Measurements from ENCODE around the gene UBTD1.

The UBTD1 gene

DNA sequence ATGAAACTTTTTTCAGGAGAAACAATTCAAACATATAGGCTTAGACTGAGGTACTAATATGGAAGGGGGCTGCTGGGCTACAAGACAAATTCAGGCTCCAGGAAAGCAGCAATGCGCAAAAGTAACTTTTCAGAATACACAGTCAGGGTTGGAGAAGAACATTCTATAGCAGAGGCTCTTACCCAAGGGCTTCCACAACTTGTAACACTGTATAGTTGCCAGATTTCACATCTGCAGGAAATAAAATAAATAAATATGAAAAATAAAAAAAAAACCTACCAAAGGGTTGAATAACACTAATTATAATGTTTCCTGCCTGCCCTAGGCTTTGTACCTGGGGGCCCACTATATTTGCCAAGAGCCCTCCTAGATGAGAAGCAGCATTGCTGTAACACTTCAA is 14.8 kb upstream of the UBTD1 start:
- no peak for DNase-seq

- no peak for DNase-seq
These were observed 13.0 kb upstream of the UBTD1 start for GRCh38 chr10:97485647-97486281.

- no peak for DNase-seq
These were observed 8.1 kb upstream of the UBTD1 start for GRCh38 chr10:97490592-97490991.

GRCh38 chr10:97494151-97494550 is 4.6 kb upstream of the UBTD1 start:
- no peak for DNase-seq

DNA sequence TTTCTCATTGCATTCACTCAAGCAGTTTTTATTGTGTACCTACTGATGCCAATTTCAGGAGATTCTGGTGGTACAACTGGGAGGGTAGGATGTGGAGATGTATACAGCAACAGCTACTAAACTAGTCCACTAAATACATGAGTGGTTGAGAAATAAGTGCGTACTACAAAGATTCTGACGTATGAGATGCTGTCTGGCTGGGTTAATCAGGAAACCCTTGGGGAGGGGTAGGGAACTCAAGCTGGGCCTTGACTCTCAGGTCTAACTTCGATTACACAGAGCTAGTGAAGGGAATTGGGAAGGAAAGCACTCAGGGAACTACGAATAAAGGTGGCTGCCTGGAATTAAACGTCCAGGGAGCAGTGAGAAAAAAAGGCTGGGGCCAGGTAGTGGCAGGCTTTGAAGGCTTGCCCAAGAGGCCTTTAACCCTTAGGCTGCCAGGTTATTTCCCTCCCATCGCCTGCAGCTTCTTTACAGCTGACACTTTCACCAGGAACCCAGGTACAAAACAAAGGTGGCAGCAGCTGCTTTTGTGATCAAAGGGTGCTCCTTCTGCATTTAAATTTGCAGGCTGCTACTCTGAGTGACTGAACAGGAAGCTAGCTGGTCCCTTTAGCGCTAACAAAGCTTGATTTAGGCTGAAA is 3.7 kb upstream of the UBTD1 start:
- peak; percentile 24 to 27 for DNase-seq

- DNase-seq: peak; percentile 63 to 68
These were observed 1.1 kb upstream of the UBTD1 start for GRCh38 chr10:97497572-97498075.

DNA sequence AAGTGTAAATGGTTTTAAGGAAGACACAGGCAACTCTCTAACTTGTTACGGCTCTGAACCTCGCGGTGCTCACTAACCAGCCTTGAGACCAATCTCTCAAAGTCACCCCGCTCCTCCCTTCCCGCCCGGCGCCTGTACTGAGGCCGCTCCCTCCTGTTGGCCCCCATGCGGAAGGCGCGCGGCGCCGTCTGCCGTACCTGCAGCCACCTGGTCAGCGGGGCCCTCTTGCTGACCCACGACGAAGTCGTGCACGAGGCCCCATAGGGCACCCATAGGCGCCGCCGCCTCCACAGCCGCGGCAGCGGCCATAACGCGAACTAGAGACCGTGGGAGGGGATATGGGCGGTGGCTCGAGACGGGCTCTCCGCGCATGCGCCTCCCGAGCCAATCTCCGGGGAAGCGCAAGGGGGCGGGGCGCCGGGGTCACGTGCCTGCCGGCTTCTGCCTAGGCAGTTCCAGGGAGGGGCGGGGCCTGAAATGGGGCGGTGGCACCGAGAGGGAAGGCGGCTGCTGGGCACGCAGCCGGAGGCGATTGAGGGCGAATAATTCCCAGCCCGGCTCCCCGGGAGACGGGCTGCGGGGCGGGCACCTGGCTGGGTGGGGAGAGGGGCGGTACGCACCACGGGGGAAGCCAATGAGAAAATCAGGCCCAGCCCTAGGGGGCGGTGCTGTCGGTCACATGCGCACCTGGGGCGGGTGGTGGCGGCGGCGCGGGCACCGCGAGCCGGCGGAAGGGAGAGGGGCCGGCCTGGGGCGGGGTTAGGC is 466 bp upstream of the UBTD1 start, which contains the start of gene MMS19:
MMS19 (minus strand) TSS at position 347 of the 765 bp plus-strand sequence; CDS start at position 309, 38 bp downstream.
- DNase-seq: peak; percentile 98

DNA sequence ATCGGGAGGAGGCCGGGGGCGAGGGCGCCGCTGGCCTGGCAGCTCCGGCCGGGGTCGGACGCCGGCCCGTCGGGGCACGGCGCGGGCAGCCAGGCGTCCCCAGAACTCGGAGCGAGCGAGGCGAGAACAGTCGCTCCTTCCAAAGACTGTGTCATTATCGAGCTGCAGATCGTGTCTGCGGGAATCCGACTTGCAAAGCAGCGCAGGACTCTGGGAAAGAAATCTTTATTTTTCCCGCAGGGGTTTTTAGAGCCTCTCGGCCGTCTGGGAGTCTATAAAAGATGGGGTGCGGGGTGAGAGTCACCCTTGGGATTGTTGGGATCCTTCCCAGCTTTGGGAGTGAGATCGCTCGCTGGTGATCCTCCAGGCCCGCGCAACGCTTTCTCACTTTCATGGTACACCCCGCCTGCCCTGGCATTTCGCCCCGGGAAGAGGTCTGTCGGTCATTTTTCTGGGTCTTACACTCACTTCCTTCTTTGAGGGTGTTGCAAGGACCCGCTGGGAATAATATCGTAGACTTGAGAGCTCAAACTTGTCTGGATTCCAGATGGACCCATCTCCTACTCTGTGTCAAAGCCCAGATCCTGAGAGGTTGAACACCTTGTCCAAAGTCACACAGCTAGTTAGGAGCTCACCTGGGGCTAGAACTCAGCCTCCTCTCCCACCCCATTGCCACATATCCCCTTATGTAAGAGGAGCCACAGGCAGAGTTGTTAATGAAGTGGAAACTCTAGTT is 1.0 kb downstream of the UBTD1 start:
- DNase-seq: no peak

DNA sequence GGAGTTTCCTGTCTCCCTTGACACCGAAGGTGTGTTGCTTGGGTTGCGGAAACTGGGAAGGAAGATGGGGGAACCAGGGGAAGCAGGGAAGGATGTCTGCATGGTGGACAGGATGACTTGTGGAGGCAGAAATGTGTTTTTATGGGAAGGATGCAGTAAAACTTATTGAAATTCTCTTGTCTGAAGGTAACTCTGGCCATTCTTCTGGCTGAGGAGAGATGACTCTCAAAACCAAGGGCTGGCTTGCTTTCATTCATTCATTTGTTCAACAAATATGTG is 1.5 kb downstream of the UBTD1 start:
- no peak for DNase-seq

GRCh38 chr10:97502916-97503315 is 4.2 kb downstream of the UBTD1 start:
- no peak for DNase-seq

DNA sequence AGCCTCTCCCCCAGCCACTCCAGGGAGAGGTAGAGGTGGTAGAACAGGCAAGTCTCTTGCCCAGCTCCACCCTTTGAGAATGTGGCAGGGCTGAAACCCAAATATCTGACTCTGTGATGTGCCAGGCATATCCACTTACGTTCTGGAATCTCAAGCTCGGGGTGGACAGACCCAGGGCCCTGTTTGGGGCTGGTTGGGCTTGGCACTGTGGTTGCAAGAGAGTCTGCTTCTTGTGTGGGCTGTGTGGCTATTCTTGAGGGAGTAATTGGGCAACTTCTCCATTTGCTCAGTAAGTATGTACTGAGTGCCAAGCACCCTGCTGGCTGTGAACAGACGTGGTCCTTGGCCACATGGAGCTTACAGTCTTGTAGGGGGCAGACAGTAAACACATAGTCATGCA is 4.7 kb downstream of the UBTD1 start:
- no peak for DNase-seq

- no peak for DNase-seq
These were observed 6.4 kb downstream of the UBTD1 start for GRCh38 chr10:97505152-97505551.

DNA sequence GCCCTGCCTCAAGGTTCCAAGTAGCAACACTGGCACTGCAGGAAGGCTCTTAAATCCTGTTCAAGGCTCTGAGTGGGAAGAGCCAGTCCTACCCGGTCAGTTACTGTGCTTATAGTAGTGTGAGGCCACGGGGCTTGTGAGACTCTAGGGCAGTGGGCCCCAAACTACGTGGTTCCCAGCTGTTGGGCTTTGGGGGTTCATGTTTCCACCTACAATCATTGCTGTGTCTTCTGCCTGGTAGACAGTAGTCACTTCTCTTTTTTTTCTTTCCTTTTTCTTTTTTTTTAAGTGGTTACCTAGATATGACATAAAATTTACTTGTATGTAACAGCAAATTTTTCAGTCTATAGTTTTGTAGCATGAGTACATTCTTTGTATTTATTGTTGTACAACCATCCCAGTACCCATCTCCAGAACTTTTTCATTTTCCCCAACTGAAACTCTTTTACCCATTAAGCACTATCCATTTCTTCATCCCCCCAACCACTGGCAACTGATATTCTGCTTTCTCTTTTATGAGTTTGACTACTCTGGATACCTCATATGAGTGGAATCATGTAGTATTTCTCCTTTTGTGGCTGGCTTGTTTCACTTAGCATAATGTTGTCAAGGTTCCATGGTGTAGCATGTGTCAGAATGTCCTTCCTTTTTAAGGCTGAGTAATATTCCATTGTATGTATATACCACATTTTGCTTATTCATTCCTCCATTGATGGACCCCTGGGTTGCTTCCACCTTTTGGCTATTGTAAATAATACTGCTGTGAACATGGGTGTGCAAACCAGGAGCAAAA is 7.7 kb downstream of the UBTD1 start:
- DNase-seq: no peak

DNA sequence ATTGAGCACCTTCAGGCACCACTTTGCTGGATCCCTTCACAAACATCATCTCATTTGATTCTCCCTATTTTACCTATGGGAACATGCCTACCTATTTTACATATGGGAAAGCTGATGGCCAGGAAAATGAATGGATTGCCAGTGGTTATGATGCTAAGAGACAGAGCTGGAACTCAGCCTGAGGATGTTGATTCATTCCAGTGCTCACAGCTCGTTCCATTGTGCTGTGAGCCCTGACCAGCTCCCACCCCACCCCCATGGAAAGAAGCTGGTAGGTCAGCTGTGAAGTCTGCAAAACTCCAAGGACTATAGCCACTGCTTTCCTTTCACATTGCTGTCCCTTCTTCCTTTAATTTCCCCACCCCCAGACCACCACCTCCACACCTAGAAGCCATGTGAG is 9.6 kb downstream of the UBTD1 start:
- no peak for DNase-seq

GRCh38 chr10:97509120-97509680 is 10.5 kb downstream of the UBTD1 start:
- DNase-seq: no peak

GRCh38 chr10:97510686-97511085 is 12.0 kb downstream of the UBTD1 start:
- no peak for DNase-seq

DNA sequence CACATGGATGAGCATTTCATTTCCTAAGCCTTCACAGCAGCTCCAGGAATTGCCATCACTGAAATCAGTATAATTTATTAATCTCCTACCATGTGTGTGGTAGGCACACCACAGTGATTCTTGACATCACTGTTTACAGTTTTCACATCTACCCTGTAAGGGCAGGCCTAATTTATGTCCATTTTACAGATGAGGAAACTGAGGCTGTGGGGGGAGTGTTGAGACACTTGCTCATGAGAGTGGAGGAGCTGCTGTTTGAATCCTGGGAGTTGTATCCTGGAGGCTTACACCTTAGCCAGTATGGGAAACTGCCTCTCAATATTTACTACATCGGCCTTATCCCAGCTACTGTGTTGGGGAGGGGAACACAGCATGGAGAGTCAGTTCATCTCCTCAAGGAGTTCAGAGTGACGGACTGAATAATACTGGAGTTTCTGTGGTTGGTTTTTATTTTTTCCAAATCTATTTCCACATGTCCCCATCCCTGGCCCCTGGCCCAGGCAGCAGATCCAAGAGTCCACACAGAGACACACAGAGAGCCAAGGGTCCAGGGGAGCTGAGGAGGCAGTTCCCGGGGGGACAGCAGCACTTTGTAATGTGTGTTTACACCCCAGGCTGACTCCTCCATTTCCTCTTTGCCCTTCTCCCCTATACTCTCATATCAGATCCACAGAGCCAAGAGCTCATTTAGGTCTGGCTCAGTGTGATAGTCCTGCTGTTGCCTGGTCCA is 13.2 kb downstream of the UBTD1 start:
- DNase-seq: no peak

DNA sequence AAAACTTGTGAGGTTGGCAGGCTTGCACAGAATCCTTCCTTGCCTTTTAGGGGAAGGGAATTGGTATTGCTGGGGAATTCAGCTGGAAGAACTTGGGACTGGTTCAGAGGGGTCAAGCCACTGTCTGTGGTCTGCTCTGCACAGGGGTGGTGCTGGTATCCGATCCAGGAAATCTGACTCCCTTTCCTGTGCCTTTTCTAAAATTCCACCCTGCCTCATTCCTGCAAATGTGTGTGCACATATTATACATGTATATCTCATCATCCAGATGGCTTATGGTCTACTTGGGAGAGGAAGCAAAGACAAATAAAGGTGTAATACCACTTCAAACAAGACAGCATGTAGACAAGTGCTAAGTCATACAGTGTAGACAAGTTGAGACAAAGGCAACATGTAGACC is 14.3 kb downstream of the UBTD1 start:
- no peak for DNase-seq

- DNase-seq: no peak
These were observed 15.6 kb downstream of the UBTD1 start for GRCh38 chr10:97514344-97514743.

DNA sequence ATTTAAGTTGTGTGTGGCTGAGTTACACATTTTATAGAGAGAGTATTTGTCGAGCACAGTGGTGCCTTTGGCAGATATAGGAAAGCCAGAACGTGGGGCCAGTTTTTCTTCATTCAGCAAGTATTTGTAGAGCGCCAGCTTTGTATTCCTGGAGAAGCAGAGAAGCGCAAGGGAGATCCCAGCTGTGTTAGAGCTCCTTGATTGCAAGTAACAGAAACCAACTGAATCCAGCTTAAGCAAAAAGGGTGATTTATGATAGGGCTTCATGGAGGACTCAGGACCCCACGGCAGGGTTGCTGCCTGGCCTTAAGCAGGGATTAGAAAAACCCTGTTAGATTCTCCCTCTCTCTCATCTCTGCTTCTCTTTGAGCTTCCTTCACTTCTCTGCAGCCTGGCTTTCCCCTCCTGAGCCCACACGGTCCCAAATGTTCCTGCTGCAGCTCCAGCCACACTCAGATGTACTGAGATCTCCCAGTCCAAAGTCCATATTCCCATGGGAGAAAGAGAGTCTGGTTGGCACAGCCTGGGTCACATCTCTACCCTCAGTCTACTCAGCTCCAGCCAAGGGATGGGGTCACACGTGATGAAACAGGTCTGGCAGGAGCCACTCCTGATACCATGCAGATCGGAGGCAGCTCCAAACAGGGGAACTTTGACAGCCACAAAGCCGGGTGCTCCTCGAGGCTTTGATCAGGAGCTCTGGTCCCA is 16.7 kb downstream of the UBTD1 start:
- no peak for DNase-seq

Data from CD4-positive, alpha-beta T cell treated with Interleukin-4 for 1 hour (primary cell).